MM.1S (cell line): ENCODE measurements around the gene AMH.

Experiments used
- EZH2 ChIP-seq: fragments of 300-600 bp; sonication (generic); optimal IDR thresholded peaks from 2 replicates; pipeline ENCODE3; 2017; ENCODE audit warnings: low read depth, mild to moderate bottlenecking, antibody characterized with exemption, low read length, mixed read lengths
- TF ChIP-seq, protein P1 (sequence below): fragments of 300-600 bp; sonication (generic); IDR thresholded peaks from 2 replicates; pipeline ENCODE4 v1.5.1; 2016; ENCODE audit warnings: antibody characterized with exemption, low read length, mixed read lengths

DNA sequence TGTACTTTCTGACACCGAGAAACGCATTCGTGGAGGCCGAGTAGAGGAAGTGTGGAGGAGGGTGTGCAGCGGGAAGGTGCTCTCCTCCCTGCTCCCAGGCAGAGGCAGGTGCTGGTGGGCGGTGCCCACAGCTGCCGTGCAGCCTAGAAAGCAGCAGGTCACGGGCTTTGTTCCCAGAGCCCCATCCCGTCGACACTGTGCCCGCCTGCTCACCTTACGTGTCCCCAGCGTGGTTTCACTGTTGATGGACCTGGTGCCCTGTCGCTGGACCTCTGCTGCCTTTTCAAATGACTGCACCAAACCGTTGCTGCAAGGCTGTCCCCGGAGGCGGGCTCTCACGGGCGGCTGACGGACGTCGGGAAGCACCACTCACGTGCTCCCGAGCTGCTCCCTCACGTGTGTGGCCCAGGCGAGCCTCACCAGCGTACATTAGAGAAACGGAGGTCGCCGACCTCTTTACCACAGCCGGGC, 33.8 kb upstream of the AMH start:
- TF ChIP-seq, protein P1, sequence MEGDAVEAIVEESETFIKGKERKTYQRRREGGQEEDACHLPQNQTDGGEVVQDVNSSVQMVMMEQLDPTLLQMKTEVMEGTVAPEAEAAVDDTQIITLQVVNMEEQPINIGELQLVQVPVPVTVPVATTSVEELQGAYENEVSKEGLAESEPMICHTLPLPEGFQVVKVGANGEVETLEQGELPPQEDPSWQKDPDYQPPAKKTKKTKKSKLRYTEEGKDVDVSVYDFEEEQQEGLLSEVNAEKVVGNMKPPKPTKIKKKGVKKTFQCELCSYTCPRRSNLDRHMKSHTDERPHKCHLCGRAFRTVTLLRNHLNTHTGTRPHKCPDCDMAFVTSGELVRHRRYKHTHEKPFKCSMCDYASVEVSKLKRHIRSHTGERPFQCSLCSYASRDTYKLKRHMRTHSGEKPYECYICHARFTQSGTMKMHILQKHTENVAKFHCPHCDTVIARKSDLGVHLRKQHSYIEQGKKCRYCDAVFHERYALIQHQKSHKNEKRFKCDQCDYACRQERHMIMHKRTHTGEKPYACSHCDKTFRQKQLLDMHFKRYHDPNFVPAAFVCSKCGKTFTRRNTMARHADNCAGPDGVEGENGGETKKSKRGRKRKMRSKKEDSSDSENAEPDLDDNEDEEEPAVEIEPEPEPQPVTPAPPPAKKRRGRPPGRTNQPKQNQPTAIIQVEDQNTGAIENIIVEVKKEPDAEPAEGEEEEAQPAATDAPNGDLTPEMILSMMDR: no peak
- no peak for TF ChIP-seq EZH2
